IMR-90 (cell line): ENCODE measurements around the gene ELOVL5. TPM values are rescaled to one million over a fixed set of nuclear protein-coding genes. Genes with fewer than 3 reads are reported as not detected.

Source experiments
- ATAC-seq: fragments of 200-7000 bp; cut with Tn5 transposase; 2 replicates; pipeline ENCODE4 v1.9.1; 2020; ENCODE audit warnings: low read depth, mild to moderate bottlenecking, moderate library complexity
- BruUV-seq: library from RNA; stranded (reverse); fragments of 400-500 nt; replicated peaks from 2 replicates; lab custom pipeline; 2021; lab: Mats Ljungman, UMichigan
- CTCF ChIA-PET: fragments of 300-600 bp; formaldehyde crosslinking; extraction: SDS; loops from one replicate; lab custom pipeline; 2021; ENCODE audit warnings: antibody characterized with exemption; lab: Yijun Ruan, JAX
- POLR2A ChIA-PET: fragments of 300-600 bp; sonication (Branson Sonifier 250); formaldehyde crosslinking; loops from one replicate; lab custom pipeline; 2022; ENCODE audit warnings: antibody characterized with exemption; ENCODE audit not compliant: unreplicated experiment; lab: Charles Lee
- DNase-seq: peaks from one replicate; pipeline ENCODE4 v3.0.0; 2013
- H2AFZ ChIP-seq: replicated peaks from 2 replicates; pipeline ENCODE3; 2013; ENCODE audit warnings: low read length, mild to moderate bottlenecking; ENCODE audit not compliant: poor library complexity
- H2AK5ac ChIP-seq: 2 replicates; pipeline ENCODE4 v1.6.1; 2013; ENCODE audit warnings: low read depth, low read length, inconsistent platforms
- H2AK9ac ChIP-seq: replicated peaks from 2 replicates; pipeline ENCODE3; 2013; ENCODE audit warnings: mild to moderate bottlenecking, low read depth, low read length, moderate library complexity; ENCODE audit not compliant: poor library complexity
- H2BK120ac ChIP-seq: 2 replicates; pipeline ENCODE4 v1.6.1; 2013; ENCODE audit warnings: low read depth, low read length, inconsistent platforms
- H2BK15ac ChIP-seq: 3 replicates; pipeline ENCODE4 v1.6.1; 2013; ENCODE audit warnings: low read depth, low read length, inconsistent platforms
- H2BK20ac ChIP-seq: 2 replicates; pipeline ENCODE4 v1.6.1; 2013; ENCODE audit warnings: low read depth, mild to moderate bottlenecking, inconsistent platforms, low read length, moderate library complexity
- H2BK5ac ChIP-seq: 2 replicates; pipeline ENCODE4 v1.6.1; 2013; ENCODE audit warnings: mild to moderate bottlenecking, low read depth, low read length, inconsistent platforms; ENCODE audit not compliant: poor library complexity, severe bottlenecking
- H3K14ac ChIP-seq: replicated peaks from 2 replicates; pipeline ENCODE4 v1.6.1; 2013; ENCODE audit warnings: low read depth, low read length, inconsistent platforms
- H3K18ac ChIP-seq: 2 replicates; pipeline ENCODE4 v1.6.1; 2013; ENCODE audit warnings: low read depth, low read length, control low read depth
- H3K23ac ChIP-seq: 2 replicates; pipeline ENCODE4 v1.6.1; 2013; ENCODE audit warnings: low read depth, low read length, inconsistent platforms
- H3K27ac ChIP-seq: 2 replicates; pipeline ENCODE4 v1.5.1; 2013; ENCODE audit warnings: mild to moderate bottlenecking, control low read depth, low read length; ENCODE audit not compliant: insufficient read depth
- H3K27me3 ChIP-seq: 2 replicates; pipeline ENCODE4 v1.6.1; 2013; ENCODE audit warnings: low read length; ENCODE audit not compliant: control insufficient read depth, insufficient read depth
- H3K36me3 ChIP-seq: 2 replicates; pipeline ENCODE4 v1.6.1; 2013; ENCODE audit warnings: low read length, mixed read lengths; ENCODE audit not compliant: control insufficient read depth, insufficient read depth
- H3K4ac ChIP-seq: 2 replicates; pipeline ENCODE4 v1.6.1; 2013; ENCODE audit warnings: low read depth, low read length, inconsistent platforms
- H3K4me1 ChIP-seq: 2 replicates; pipeline ENCODE4 v1.6.1; 2013; ENCODE audit warnings: low read length, mixed read lengths; ENCODE audit not compliant: control insufficient read depth, insufficient read depth
- H3K4me2 ChIP-seq: 2 replicates; pipeline ENCODE4 v1.6.1; 2013; ENCODE audit warnings: low read depth, mild to moderate bottlenecking, control low read depth, low read length, moderate library complexity
- H3K4me3 ChIP-seq: 2 replicates; pipeline ENCODE4 v1.5.1; 2013; ENCODE audit warnings: low read depth, mild to moderate bottlenecking, control low read depth, low read length, moderate library complexity; ENCODE audit not compliant: insufficient read depth
- H3K56ac ChIP-seq: 2 replicates; pipeline ENCODE4 v1.6.1; 2013; ENCODE audit warnings: low read length, inconsistent platforms; ENCODE audit not compliant: insufficient read depth; ENCODE audit errors: extremely low read depth
- H3K79me1 ChIP-seq, 2 experiments: 2 replicates each; pipeline ENCODE4 v1.6.1; 2013; ENCODE audit warnings: low read length in 2 of 2, inconsistent platforms in 1 of 2, low read depth in 1 of 2
- H3K9ac ChIP-seq: 2 replicates; pipeline ENCODE4 v1.6.1; 2013; ENCODE audit warnings: low read depth, low read length, control low read depth
- H3K9me1 ChIP-seq: 2 replicates; pipeline ENCODE4 v1.6.1; 2013; ENCODE audit warnings: low read length, inconsistent platforms; ENCODE audit not compliant: insufficient read depth
- H3K9me3 ChIP-seq: 2 replicates; pipeline ENCODE4 v1.6.1; 2013; ENCODE audit warnings: low read length; ENCODE audit not compliant: control insufficient read depth, insufficient read depth
- H4K20me1 ChIP-seq: 2 replicates; pipeline ENCODE4 v1.6.1; 2013; ENCODE audit warnings: low read length, inconsistent platforms; ENCODE audit not compliant: insufficient read depth
- H4K5ac ChIP-seq: 2 replicates; pipeline ENCODE4 v1.6.1; 2013; ENCODE audit warnings: mild to moderate bottlenecking, low read depth, low read length, control low read depth
- H4K8ac ChIP-seq, 2 experiments: 2 replicates each; pipeline ENCODE4 v1.6.1; 2013; ENCODE audit warnings: low read depth in 2 of 2, low read length in 2 of 2, control low read depth in 1 of 2, inconsistent platforms in 1 of 2
- H4K91ac ChIP-seq: 2 replicates; pipeline ENCODE4 v1.6.1; 2013; ENCODE audit warnings: low read depth, low read length, inconsistent platforms; ENCODE audit not compliant: insufficient read depth
- BHLHE40 ChIP-seq: fragments of 150-350 bp; IDR thresholded peaks from 2 replicates; pipeline ENCODE4 v1.6.1; 2016; ENCODE audit warnings: mild to moderate bottlenecking, low read depth, low read length
- CEBPB ChIP-seq: IDR thresholded peaks from 2 replicates; pipeline ENCODE4 v1.6.1; 2012; ENCODE audit warnings: low read depth, low read length, improper control_type of control experiment
- CHD1 ChIP-seq: IDR thresholded peaks from 2 replicates; pipeline ENCODE4 v1.6.1; 2012; ENCODE audit warnings: low read depth, low read length, improper control_type of control experiment
- CTCF ChIP-seq: conservative IDR thresholded peaks from 2 replicates; pipeline ENCODE4 v1.5.1; 2012; ENCODE audit warnings: mild to moderate bottlenecking, low read depth, low read length, improper control_type of control experiment
- ELK1 ChIP-seq: fragments of 150-350 bp; IDR thresholded peaks from 2 replicates; pipeline ENCODE4 v1.6.1; 2016; ENCODE audit warnings: low read depth, mild to moderate bottlenecking, low read length, moderate library complexity, borderline replicate concordance
- FOS ChIP-seq: fragments of 150-350 bp; IDR thresholded peaks from 2 replicates; pipeline ENCODE4 v1.6.1; 2016; ENCODE audit warnings: low read depth, low read length
- MAFK ChIP-seq: IDR thresholded peaks from 2 replicates; pipeline ENCODE4 v1.6.1; 2012; ENCODE audit warnings: low read depth, low read length, improper control_type of control experiment
- MAZ ChIP-seq: IDR thresholded peaks from 2 replicates; pipeline ENCODE4 v1.6.1; 2012; ENCODE audit warnings: low read depth, mild to moderate bottlenecking, low read length, improper control_type of control experiment, moderate library complexity, borderline replicate concordance
- MXI1 ChIP-seq: IDR thresholded peaks from 2 replicates; pipeline ENCODE4 v1.6.1; 2012; ENCODE audit warnings: low read depth, mild to moderate bottlenecking, low read length, moderate library complexity, borderline replicate concordance
- NFE2L2 ChIP-seq: fragments of 150-350 bp; IDR thresholded peaks from 2 replicates; pipeline ENCODE4 v1.6.1; 2016; ENCODE audit warnings: low read depth, mild to moderate bottlenecking, low read length
- POLR2A ChIP-seq: IDR thresholded peaks from 2 replicates; pipeline ENCODE4 v1.6.1; 2012; ENCODE audit warnings: mild to moderate bottlenecking, low read depth, low read length
- RAD21 ChIP-seq: IDR thresholded peaks from 2 replicates; pipeline ENCODE4 v1.6.1; 2012; ENCODE audit warnings: low read length, improper control_type of control experiment
- RCOR1 ChIP-seq: IDR thresholded peaks from 2 replicates; pipeline ENCODE4 v1.6.1; 2012; ENCODE audit warnings: mild to moderate bottlenecking, low read length, improper control_type of control experiment; ENCODE audit not compliant: insufficient replicate concordance
- RFX5 ChIP-seq: IDR thresholded peaks from 2 replicates; pipeline ENCODE4 v1.8.0; 2012; ENCODE audit warnings: low read depth, mild to moderate bottlenecking, low read length, moderate library complexity
- SMC3 ChIP-seq: fragments of 150-350 bp; IDR thresholded peaks from 2 replicates; pipeline ENCODE4 v1.6.1; 2016; ENCODE audit warnings: low read depth, mild to moderate bottlenecking, antibody characterized with exemption, low read length, moderate library complexity
- WGBS, 2 experiments: methylation state at CpG; one replicate each; pipeline versions ENCODE4 v1.1.5 to v1.1.7; 2013; ENCODE audit warnings: missing lambda C conversion rate in 2 of 2; ENCODE audit not compliant: insufficient read length in 1 of 2; ENCODE audit errors: extremely low coverage in 2 of 2; 5-methylcytosine and 5-hydroxymethylcytosine counted together
- dilution Hi-C: fragments of 300-500 bp; cut with HindIII; formaldehyde crosslinking; loops from one replicate; pipeline ENCODE4 v1.14.3; 2018; ENCODE audit warnings: low sequenced_read_pairs; ENCODE audit not compliant: unreplicated experiment
- in situ Hi-C: fragments of 300-500 bp; cut with MboI; formaldehyde crosslinking; loops from 3 replicates; pipeline ENCODE4 v1.14.3; 2019; ENCODE audit warnings: low sequenced_read_pairs, inconsistent platforms, mixed read lengths
- intact Hi-C: fragments of 100-400 bp; cut with micrococcal nuclease; formaldehyde crosslinking; loops from 2 replicates; pipeline ENCODE4 v1.10.0; 2022
- polyA plus RNA-seq, 3 experiments: library from polyadenylated mRNA; depleted of rRNA; stranded (reverse); fragments of >200 nt; gene quantifications; 2 replicates each; pipeline ENCODE4 v1.2.3, GENCODE V29; 2012; ENCODE audit warnings: low replicate concordance in 1 of 3
- total RNA-seq: library from RNA; depleted of rRNA; stranded (reverse); fragments of >200 nt; gene quantifications from 2 replicates; pipeline ENCODE4 v1.2.3, GENCODE V29; 2012
- TF ChIP-seq, protein P1 (sequence below): fragments of 150-350 bp; IDR thresholded peaks from 2 replicates; pipeline ENCODE4 v1.6.1; 2017; ENCODE audit warnings: mild to moderate bottlenecking, antibody characterized with exemption, low read length, low read depth

The ELOVL5 gene
- total and polyA plus RNA-seq, 2 of the 4 experiments (the other 2 are of a cell fraction): 32.1 to 42.3 TPM

DNA sequence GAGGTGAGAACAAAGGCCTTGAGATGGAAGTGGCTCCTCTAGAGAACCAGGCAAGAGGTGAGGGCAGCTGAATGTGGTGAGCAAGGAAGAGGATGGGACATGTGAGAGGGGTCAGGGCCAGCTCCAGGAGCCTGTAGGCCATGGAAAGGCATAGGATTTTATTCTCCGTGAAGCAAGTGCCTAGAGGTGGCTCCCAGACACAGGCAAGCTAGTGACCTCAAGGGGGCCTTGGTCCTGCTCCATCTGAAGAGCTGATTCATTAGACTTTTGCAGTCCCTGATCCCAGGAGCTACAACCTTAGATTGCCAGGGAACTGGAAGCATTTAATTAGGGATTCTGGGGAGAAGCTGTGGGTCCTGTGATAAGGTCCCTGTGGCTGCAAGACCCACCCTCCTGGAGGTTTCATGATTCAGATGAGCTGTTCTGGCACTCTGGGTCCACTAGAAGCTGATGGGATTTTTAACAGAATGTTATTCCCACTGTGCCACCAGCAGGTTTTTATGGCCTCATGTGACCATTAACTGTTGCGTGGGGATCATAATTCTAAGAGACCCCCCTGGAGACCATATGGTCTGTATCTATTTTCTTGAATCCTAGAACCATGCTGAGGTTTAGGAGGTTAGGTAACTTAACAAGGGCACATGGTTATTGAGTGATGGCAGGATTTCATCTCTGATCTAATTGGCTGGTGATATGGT lies 90.5 kb downstream of the ELOVL5 start:
- Histone ChIP-seq H3K9me1 (no peaks in the 10 kb centered on the region; the same call in none of the 2 replicates), H3K4me1 (no peaks in the 10 kb centered on the region), H2AFZ (no peak overlapping the region), H2BK5ac (no peak overlapping the region), H4K91ac (no peak overlapping the region), H3K79me1 (no peaks in the 10 kb centered on the region), H2AK9ac (no peak overlapping the region), H3K14ac (no peak overlapping the region), H2BK120ac (no peak overlapping the region), H3K9ac (no peak overlapping the region), H3K56ac (no peak overlapping the region), H4K20me1 (no peaks in the 10 kb centered on the region), H3K18ac (no peak overlapping the region), H4K8ac (no peak overlapping the region), H3K27me3 (no peaks in the 10 kb centered on the region), H3K4me2 (no peak overlapping the region), H3K36me3 (peaks cover 9% of the 10 kb centered on the region), H3K4me3 (no peak overlapping the region), H3K9me3 (no peaks in the 10 kb centered on the region), H2BK20ac (no peak overlapping the region), H2AK5ac (no peak overlapping the region), H3K23ac (no peak overlapping the region), H3K4ac (no peak overlapping the region), H2BK15ac (no peak overlapping the region), H4K5ac (no peak overlapping the region), H3K27ac (no peak overlapping the region)
- DNase-seq: no peak
- TF ChIP-seq MAZ: no peak
- no peak for TF ChIP-seq POLR2A
- TF ChIP-seq CTCF: no peak
- TF ChIP-seq RCOR1: no peak
- TF ChIP-seq, protein P1, sequence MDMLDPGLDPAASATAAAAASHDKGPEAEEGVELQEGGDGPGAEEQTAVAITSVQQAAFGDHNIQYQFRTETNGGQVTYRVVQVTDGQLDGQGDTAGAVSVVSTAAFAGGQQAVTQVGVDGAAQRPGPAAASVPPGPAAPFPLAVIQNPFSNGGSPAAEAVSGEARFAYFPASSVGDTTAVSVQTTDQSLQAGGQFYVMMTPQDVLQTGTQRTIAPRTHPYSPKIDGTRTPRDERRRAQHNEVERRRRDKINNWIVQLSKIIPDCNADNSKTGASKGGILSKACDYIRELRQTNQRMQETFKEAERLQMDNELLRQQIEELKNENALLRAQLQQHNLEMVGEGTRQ: no peak
- no peak for TF ChIP-seq NFE2L2
- no peak for TF ChIP-seq MAFK
- TF ChIP-seq ELK1: no peak
- TF ChIP-seq FOS: no peak
- TF ChIP-seq SMC3: no peak
- TF ChIP-seq RFX5: no peak
- no peak for TF ChIP-seq BHLHE40
- TF ChIP-seq RAD21: no peak
- TF ChIP-seq CHD1: no peak
- TF ChIP-seq CEBPB: no peak
- TF ChIP-seq MXI1: no peak
- no TSS peak for BruUV-seq
- intact Hi-C loops: no loop called here
- POLR2A ChIA-PET: no interaction called here
- dilution Hi-C loops: no loop called here
- CTCF ChIA-PET: no interaction called here
- 86% methylated on average over 1 of the region's 2 CpGs; no CpG with 5 or more reads in 1 of the 2 experiments for WGBS, 2 experiments
- no peak for ATAC-seq
- in situ Hi-C loops: no loop called here
